ENCODE results near the gene ALPK1.

ALPK1 gene

DNA sequence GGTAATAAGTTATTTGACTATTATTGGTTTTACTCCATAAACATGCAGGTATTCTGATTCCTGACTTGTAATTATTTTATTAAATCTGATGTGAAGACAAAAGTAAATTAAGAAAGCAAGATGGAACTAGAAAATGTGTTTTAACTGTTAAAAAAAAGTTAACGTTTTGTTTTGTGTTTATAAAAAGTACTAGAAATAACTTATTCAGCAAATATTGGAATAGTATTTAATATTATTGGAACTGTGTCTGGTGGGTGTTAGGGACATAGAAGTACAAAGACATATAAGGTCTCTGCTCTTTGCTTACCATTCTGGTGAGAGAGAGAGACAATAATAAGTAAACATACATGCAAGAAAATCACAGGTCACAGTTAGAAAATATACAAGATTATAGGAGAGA is 27.1 kb upstream of the ALPK1 start:
- DNase-seq (ENCODE audit: low read depth), result no peak
- no peak overlapping the region for H3K4me3 ChIP-seq (ENCODE audit: low read depth, low read length)
- TF ChIP-seq, protein P1, sequence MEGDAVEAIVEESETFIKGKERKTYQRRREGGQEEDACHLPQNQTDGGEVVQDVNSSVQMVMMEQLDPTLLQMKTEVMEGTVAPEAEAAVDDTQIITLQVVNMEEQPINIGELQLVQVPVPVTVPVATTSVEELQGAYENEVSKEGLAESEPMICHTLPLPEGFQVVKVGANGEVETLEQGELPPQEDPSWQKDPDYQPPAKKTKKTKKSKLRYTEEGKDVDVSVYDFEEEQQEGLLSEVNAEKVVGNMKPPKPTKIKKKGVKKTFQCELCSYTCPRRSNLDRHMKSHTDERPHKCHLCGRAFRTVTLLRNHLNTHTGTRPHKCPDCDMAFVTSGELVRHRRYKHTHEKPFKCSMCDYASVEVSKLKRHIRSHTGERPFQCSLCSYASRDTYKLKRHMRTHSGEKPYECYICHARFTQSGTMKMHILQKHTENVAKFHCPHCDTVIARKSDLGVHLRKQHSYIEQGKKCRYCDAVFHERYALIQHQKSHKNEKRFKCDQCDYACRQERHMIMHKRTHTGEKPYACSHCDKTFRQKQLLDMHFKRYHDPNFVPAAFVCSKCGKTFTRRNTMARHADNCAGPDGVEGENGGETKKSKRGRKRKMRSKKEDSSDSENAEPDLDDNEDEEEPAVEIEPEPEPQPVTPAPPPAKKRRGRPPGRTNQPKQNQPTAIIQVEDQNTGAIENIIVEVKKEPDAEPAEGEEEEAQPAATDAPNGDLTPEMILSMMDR (IDR thresholded peaks at IDR 0.05; ENCODE audit: insufficient read depth, low read depth, low read length, missing control alignments), result no peak

GRCh38 chr4:112270640-112271421 is 26.3 kb upstream of the ALPK1 start:
- no peak for DNase-seq (ENCODE audit: low read depth)
- H3K4me3 ChIP-seq (ENCODE audit: low read depth, low read length), result no peak overlapping the region
- TF ChIP-seq, protein P1 (IDR thresholded peaks at IDR 0.05; ENCODE audit: insufficient read depth, low read depth, low read length, missing control alignments), result no peak

DNA sequence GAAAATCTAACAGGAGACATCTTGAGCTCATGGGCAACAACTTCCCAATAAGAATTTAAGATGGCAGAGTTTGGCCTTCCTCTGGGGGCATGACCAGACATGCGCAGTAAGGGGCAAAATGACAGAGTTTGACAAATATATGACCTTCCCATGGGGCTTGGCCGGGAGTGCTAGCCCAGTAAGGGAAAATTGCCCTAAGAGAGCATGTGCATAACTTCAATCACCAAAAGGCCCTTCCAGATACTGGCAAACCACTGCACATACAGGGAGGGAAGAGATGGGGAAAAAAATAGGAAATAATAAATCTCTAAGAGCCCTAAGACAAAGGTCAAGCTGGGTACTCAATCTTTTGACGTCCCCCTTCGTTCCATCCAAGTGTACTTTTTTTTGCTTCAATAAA is 24.9 kb upstream of the ALPK1 start:
- DNase-seq (ENCODE audit: low read depth), result peak; percentile 25
- no peak overlapping the region for H3K4me3 ChIP-seq (ENCODE audit: low read depth, low read length)
- TF ChIP-seq, protein P1 (IDR thresholded peaks at IDR 0.05; ENCODE audit: insufficient read depth, low read depth, low read length, missing control alignments), result no peak

GRCh38 chr4:112274959-112275358 is 22.2 kb upstream of the ALPK1 start:
- peak overlapping the region; percentile 25 for H3K4me3 ChIP-seq (ENCODE audit: low read depth, low read length)
- DNase-seq (ENCODE audit: low read depth), result no peak
- TF ChIP-seq, protein P1 (IDR thresholded peaks at IDR 0.05; ENCODE audit: insufficient read depth, low read depth, low read length, missing control alignments), result no peak

- H3K4me3 ChIP-seq (ENCODE audit: low read depth, low read length), result no peak overlapping the region
- no peak for DNase-seq (ENCODE audit: low read depth)
- TF ChIP-seq, protein P1 (IDR thresholded peaks at IDR 0.05; ENCODE audit: insufficient read depth, low read depth, low read length, missing control alignments), result no peak
These were observed 21.1 kb upstream of the ALPK1 start for GRCh38 chr4:112276113-112276512.

GRCh38 chr4:112277220-112277619 is 19.9 kb upstream of the ALPK1 start:
- peak; percentile 62 for DNase-seq (ENCODE audit: low read depth)
- no peak overlapping the region; the same call in 1 of the 2 replicates for H3K4me3 ChIP-seq (ENCODE audit: low read depth, low read length)
- TF ChIP-seq, protein P1 (IDR thresholded peaks at IDR 0.05; ENCODE audit: insufficient read depth, low read depth, low read length, missing control alignments), result no peak

All from GM12865 (cell line).